ACHN (cell line): ENCODE measurements around the gene CRNKL1.

ENCODE experiments used
- DNase-seq: peaks from one replicate; pipeline ENCODE4 v3.0.0-alpha.2; 2015
- in situ Hi-C: cut with HindIII; loops from 2 replicates; pipeline ENCODE4 v1.10.0; 2017; ENCODE audit warnings: low sequenced_read_pairs, low pct_ligation_motif_present, low pct_unique_long_range_greater_than_20kb

CRNKL1 gene

DNA sequence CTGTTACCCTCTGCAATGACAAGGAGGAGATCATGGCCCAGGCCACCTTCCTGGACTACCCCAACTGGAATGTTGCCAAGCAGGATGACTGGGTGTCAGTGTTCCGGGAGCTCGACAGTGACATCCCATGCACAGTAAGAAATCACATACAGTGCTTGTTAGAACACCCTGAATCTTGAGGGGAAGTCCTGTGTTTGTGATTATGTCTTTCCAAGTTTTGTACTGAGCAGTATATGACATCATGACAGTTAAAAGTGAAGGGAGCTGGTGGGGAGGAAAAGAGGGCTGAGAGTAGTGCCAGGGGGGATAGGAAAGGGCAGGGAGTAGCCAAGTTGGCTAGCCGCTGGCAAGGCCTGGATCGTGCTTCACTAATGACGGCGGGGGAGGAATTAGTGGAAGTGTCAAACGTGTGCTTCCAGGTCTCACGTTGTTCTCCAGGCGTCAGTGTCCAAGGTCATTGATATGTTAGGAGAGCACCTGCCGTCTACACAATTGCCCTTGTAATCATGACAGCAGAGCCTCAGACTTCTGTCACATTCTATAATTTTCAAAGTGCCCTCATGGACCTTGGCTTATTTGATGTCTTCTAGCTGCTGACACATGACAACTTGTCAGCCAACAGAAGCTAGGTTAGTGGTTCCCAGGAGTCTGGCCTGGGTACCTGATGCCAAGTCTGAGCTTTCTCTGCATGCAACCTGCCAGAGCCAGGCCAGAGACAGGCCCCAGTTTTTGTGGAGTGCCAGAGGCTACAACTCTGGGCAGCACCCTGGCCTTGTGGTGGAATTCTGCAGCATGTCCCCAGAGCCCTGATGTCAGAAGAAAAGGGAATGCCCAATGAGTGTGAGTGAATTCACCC lies 18.8 kb upstream of the CRNKL1 start:
- no peak for DNase-seq
- in situ Hi-C loops: no loop called here

DNA sequence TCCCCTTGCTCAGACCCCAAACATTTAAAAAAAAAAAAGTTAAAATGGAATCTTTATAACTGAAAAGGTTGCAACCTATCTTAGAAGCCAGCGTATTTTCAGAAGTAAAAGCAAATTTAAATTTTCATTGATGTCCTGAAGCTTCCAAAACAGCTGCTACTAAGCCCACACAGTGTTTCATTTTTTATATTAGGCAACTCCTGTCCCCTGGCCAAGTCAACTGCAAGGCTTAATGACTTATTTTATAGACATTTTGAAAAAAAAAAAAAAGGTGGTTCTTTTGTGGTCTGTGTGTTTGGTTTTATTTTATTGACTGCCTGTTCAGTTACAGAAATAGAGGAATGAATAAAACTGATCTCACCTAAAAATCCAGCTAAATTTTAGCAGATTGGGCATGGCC lies 13.1 kb upstream of the CRNKL1 start:
- in situ Hi-C loops: no loop called here
- DNase-seq: no peak

DNA sequence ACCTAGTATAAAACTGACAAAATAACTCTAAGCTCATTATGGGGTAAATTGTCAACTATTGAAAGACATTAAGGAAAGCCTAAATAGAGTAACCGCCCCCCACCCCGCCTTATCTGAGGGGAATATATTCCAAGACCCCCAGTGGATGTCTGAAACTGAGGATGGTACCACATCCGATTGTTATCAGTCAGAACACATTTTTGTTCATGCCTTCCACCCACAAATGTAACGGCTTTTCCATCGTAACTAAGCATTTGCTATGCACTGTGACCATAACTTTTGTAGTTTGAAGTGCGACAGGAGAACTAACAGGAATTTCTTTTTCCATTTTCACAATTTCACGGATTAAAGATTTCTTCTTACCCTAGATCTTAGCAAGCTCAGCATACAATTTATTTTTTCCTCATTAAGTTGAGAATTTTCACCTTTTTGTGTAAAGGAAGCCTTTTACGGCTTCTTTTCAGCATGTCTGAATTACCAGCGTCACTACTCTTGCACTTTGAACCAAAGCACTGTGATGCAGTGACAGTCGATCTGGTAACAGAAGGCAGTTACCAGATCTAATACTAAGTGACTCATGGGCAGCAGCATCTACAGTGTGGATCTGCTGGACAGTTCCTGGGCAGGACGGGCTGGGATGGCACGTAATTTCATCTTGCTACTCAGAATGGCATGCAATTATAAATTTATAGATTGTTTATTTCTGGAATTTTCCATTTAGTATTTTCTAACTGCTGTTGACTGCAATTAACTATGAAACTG lies 11.9 kb upstream of the CRNKL1 start:
- in situ Hi-C loops: no loop called here
- no peak for DNase-seq

DNA sequence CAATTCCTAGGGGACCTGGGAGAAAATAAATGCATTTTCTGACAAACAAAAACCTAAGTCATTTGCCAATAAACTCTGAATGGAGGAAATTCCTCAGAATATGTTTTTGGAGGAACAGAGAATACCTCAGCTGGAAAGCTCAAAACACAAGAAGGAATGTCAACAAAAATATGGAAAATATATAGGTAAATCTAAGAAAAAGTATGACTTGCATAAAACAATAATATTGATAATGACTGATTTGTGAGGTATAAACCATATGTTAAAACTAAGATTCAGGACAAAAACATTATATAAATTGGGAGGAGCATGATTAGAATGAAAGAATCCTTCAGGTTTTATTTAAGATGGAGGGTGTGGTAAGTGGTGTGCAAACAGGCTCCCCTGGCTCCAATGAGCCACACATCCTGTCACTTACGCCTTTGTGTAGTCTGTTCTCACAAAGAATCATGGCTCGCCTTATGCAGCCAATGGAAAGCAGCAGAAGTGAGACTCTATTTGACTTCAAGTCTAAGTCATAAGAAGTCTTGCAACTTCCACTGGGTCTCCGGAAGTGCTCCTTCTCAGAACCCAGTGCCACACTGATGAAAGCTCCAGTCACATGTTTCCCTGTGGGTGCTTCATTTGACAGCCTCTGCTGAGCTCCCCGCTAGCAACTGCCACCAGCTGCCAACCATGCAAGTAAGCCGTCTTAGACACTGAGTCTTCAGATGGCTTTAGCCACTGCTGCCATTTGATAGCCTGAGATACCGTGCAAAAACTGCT lies 8.2 kb upstream of the CRNKL1 start:
- no peak for DNase-seq
- in situ Hi-C loops: no loop called here

DNA sequence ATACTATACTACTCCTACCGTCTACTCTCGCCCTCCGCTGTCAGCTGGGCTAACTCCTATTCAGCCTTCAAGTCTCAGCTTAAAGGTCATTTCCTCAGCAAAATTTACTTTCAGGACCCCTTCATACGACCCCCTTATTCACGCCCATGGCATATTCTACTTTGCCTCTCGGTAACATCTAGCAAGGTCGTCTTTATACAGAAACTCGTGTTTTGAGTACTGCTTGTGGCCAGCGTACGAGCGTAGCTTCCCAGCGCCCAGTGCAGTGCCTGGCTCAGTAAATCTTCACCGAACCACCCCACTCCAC lies 546 bp downstream of the CRNKL1 start:
- DNase-seq: no peak
- in situ Hi-C loops: no loop called here

DNA sequence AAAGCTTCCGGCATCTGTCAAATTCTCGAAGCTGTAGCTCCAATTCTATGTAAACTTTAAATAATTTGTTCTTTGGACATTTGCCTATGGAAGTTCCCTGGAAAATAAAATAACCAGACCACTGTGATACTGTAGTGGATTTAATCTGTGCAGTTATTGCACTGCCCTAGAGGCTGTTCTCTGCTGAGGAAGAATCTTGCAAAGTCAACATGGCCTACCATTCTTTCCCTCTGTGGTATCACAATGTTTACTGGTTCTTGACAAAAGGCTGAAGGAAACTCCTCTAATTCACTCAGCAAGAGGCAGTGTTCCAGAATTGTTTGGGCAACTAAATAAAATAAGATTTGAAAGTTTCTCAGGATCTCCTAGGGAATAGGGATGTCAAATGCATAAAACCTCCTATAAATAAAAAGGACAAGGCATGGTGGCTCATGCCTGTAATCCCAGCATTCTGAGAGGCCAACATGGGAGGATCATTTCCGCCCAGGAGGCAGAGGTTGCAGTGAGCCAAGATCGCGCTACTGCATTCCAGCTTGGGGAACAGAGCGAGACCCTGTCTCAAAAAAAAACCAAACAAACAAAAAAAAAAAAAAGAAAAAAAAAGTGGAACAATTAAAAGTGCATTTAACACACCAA lies 12.4 kb downstream of the CRNKL1 start:
- in situ Hi-C loops: no loop called here
- no peak for DNase-seq

DNA sequence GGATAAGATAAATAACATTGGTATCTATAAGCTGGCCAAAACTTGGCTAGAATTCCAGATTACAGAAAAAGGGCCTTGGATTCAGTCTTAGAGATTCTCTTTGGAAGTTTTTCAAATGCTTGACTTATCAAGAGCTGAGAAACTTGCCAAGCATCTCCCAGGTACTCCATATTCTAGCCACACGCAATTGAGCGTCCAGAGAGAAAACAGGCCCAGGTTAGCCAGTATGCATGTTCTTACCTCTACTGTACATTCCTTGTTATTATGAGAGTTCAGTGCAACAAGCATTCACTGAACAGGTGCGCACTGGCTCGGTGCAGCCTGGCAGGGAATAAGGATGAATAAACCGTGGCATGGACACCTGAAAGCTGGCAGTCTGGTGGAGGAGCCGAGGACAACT lies 13.7 kb downstream of the CRNKL1 start:
- in situ Hi-C loops: no loop called here
- DNase-seq: no peak

DNA sequence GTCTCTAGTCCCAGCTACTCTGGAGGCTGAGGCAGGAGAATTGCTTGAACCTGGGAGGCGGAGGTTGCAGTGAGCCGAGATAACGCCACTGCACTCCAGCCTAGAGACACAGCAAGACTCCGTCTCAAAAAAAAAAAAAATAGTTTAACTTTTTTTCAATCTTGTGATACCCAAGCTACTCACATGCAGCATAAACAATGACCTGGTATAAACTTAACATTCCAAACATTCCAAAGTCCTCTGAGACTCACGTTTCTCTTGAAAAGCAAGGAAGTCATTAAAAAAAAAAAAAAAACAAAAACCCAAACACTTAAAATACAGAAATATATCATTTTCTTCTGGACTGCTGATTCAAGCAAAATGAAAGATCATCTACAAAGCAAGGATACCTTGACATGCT lies 14.3 kb downstream of the CRNKL1 start:
- DNase-seq: peak; percentile 42
- in situ Hi-C loops: no loop called here

DNA sequence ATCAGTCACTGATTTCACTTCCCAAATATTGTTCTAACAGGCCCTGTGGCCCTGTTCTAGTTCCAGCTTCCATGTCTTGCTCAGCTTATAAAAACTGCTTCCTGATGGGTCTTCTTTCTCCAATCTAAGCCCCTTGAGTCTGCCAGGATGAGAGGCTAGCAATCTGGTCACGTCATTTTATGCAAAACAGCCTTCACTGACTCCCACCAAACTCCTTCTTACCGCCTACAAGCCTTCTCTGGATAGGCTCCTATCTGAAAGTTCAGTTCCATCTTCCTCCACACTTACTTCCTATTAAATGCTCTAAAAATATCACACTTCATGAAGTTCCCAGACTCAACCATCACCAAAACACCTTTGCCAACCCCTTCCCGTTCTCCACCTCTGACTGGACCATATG lies 15.5 kb downstream of the CRNKL1 start:
- in situ Hi-C loops: no loop called here
- DNase-seq: no peak

DNA sequence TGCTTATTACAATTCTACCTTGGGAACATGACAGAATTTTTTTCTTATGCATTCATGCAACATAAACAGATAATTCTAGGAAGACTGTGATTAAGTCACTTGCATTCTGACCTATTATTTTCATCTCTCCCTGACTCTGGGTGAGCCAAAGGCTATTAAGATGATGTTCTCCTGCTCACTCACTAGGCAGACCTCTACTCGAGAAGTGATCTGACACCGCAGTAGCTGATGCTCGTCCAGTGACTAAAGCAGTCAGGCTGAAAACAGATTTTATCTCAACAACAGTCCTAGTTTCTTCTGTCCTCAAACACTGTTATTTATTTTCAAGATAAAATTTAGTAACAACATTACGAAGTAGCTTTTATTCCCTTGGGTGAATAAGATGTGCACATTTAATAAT lies 17.8 kb downstream of the CRNKL1 start:
- in situ Hi-C loops: no loop called here
- no peak for DNase-seq

DNA sequence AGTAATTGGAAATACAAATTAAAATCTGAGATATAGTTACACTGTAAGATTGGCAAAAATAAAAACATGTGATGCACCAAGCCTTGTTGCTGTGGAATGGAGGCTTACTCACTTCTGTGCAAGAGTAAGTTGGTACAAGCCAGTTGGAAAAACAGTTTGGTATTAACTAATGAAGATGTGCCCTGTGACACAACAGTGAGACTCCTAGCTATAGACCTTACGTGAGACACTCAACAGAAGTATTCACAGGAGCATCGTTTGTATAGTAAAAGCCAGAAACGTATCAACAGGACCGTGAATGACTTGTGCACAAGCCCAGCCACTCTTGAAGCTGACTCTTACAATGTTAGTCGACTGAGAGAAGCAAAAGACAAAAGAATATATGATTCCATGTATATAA lies 20.5 kb downstream of the CRNKL1 start:
- in situ Hi-C loops: no loop called here
- DNase-seq: no peak

DNA sequence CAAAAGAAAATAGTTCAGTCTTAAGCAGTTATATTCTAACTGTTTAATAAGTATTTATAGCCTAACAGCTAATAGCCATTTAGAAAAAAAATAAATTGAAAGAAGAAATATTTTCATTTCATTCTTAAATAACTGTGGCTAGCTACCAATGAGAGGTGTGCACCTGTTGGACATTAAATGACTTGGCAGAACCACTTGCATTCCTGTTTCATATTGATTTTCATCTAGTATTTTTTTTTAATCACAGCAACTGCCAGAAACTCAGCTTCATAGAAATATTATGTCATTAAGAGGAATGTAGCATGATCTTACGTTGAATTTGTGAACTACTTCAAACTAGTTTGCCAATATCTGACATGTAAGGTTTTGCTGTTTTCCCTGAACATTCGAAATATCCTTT lies 25.0 kb downstream of the CRNKL1 start:
- in situ Hi-C loops: no loop called here
- no peak for DNase-seq

DNA sequence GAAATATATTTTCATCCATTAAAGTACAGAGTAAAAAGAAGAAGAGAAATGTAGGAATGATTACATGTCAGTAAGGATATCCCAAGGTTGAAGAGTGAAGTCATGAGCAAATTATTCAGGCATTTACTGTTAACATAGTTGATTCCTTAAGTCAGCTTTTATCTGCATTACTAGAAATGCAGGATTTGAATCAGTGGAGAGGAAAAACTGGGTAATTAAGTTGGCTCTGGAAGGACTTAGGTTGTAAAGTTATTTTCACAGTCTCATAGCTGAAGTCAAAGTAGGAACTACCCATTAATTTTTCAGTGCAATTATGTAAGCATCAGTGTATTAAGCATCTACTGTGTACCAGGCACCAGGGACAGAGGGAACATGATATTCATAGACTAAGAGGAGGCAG lies 27.3 kb downstream of the CRNKL1 start:
- in situ Hi-C loops: no loop called here
- DNase-seq: peak; percentile 60

DNA sequence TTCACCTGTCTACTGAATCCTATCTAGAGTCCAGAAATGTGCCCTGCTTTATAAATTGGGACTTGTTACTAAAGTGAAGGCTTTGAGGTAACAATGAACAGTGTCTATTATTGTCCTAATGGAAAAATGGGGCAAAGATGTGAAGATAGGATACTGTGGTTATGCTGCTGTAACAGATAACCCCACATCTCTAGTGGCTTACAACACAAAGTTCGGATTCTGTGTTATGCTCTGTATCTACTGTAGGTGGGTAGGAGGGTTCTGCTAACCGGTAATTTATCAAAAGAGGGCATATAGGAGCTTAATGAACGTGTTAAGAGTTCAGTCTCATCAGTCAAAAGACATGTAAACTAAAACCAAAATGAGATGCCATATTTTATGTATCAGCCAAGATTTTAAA lies 28.9 kb downstream of the CRNKL1 start:
- no peak for DNase-seq
- in situ Hi-C loops: no loop called here

DNA sequence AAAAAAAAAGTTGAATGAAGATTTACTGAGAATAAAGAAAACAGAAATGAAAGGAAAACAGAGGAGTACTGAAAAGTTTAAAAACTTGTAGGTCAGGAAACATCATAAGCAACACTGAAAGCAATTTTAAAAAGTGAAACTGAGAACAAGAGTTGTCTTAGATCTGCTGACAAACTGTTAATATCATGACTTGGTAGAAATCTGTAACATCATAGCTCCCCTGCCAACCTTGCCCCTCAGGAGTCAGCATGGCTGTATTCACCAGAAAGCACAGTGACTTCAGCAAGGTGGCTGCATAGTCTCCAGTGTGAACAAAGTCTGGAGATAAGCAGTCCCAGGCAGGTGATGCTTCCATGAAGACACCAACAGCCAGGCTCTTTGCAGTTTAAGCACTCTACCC lies 29.8 kb downstream of the CRNKL1 start:
- DNase-seq: no peak
- in situ Hi-C loops: no loop called here

DNA sequence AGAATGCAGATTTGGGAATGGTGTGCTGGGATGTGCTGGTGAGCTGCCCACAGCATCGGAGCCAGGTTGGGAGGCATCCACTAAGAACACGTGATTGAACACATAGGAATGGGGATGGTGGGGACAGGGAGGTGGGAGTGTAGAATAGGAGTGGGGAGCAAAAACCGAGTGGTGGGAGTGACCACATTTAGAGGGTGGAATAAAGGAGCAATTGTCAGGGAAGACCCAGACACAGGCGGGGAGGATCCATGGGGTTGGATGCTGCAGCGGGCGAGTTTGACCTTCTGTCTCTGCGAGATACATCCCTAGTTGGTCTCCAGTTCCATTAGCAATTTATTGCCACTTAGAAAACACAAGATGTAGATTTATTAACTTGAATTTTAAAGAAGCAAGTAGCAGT lies 30.4 kb downstream of the CRNKL1 start:
- in situ Hi-C loops: no loop called here
- DNase-seq: no peak

DNA sequence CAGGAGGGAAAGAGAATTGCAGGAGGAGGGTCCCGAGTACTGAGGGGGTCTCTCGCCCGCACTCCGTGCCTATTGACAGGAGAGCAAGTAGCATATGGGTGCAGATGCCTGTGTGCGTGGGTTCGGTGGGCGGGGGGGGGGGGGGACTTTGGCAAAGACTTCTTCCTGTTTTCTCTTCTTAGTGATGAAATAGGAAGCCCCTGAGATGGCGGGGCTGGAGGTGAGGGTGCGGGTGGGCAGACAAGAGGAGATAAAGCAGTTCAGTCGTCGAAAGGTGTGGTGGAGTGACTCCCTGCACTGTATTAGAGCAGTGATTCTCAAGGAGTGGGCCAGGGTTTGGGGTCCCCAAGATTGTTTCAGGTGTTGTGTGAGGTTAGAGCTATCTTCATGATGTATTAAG lies 31.4 kb downstream of the CRNKL1 start:
- no peak for DNase-seq
- in situ Hi-C loops: no loop called here

DNA sequence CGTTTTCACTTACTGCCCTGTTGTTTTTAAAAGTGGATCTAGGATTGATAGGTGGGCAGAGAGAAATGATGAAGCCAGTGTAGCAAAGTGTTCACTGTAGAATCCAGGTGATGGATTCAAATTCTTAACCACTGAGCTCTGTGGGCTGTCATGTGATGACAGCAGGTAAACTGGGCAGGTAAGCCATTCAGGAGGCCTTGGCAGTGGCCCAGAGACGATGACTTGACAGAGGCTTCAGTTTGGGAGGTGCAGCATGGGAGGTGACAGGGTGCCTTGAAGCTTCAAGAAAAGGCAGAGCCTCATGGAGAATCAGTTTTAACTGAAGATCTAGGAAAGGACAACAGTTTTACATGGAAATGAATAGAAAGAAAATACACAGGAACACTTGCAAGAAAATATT lies 33.1 kb downstream of the CRNKL1 start:
- in situ Hi-C loops: no loop called here
- no peak for DNase-seq

DNA sequence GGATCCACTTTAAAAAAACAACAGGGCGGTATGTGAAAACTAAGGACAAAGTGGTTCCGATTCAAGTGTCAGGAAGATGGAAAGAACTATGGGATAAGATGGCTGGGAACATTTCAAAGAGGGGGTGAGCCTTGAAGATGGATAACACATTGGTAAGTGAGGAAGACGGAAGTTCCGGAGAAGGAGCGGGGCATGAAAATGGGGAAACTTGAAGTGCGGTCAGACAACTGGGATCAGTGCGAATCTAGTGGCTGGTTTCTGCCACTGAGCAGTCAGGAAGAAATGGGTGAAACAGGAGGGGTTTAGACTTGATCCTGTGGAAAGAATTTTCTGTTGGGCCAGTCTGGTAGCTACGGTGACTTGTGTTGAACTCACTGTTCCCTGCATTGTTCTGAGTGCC lies 33.9 kb downstream of the CRNKL1 start:
- DNase-seq: no peak
- in situ Hi-C loops: no loop called here
